Measurements from ENCODE around the gene CCSER1.

GRCh38 chr4:91454111-91454510, 1326.9 kb downstream of the CCSER1 start:
- TF ChIP-seq EZH2 (IDR thresholded peaks at IDR 0.05; ENCODE audit: insufficient read depth, poor library complexity, severe bottlenecking) (no peak), EZH2phosphoT487 (IDR thresholded peaks at IDR 0.05; ENCODE audit: insufficient read depth, low read depth) (no peak)

All from GM23248 (cell line).